Activated CD8-positive, alpha-beta T cell treated with anti-CD3 and anti-CD28 coated beads for 36 hours (primary cell): ENCODE results near the gene ARHGAP30. TPM values are rescaled to one million over a fixed set of nuclear protein-coding genes. Genes with fewer than 3 reads are reported as not detected.

Experiments used
- ATAC-seq: fragments of 200-7000 bp; cut with Tn5 transposase; one replicate; pipeline ENCODE4 v1.10.0; 2021; ENCODE audit warnings: mild to moderate bottlenecking, moderate library complexity
- CTCF ChIA-PET: fragments of 350-600 bp; sonication (Branson Sonifier 250); formaldehyde crosslinking; loops from one replicate; lab custom pipeline; 2021; ENCODE audit warnings: antibody characterized with exemption; lab: Charles Lee
- POLR2A ChIA-PET: fragments of 350-600 bp; sonication (Branson Sonifier 250); formaldehyde crosslinking; loops from one replicate; lab custom pipeline; 2021; ENCODE audit warnings: antibody characterized with exemption; lab: Charles Lee
- DNase-seq: peaks from one replicate; pipeline ENCODE4 v3.0.0-alpha.2; 2020
- H3K27ac Mint-ChIP-seq: one replicate; pipeline ENCODE4 v1.8.0; 2021; ENCODE audit warnings: mild to moderate bottlenecking, mixed read lengths
- H3K27me3 Mint-ChIP-seq: one replicate; pipeline ENCODE4 v1.8.0; 2021; ENCODE audit warnings: mixed read lengths
- H3K36me3 Mint-ChIP-seq: one replicate; pipeline ENCODE4 v1.8.0; 2021; ENCODE audit warnings: low read depth, mixed read lengths
- H3K4me1 Mint-ChIP-seq: one replicate; pipeline ENCODE4 v1.8.0; 2021; ENCODE audit warnings: low read depth, mixed read lengths
- H3K4me3 Mint-ChIP-seq: one replicate; pipeline ENCODE4 v1.8.0; 2021; ENCODE audit warnings: mild to moderate bottlenecking, moderate library complexity, mixed read lengths
- H3K9me3 Mint-ChIP-seq: one replicate; pipeline ENCODE4 v1.8.0; 2021; ENCODE audit warnings: mixed read lengths
- intact Hi-C: fragments of 100-400 bp; cut with micrococcal nuclease; formaldehyde crosslinking; loops from one replicate; pipeline ENCODE4 v1.10.0; 2022
- total RNA-seq, 2 experiments: library from RNA; stranded (reverse); gene quantifications; one replicate each; pipeline ENCODE4 v1.2.3, GENCODE V29; 2021
- TF ChIP-seq, protein P1 (sequence below): fragments of 200-600 bp; IDR thresholded peaks from one replicate; pipeline ENCODE4 v1.8.0; 2022; ENCODE audit warnings: antibody characterized with exemption, mild to moderate bottlenecking

The ARHGAP30 gene
- total RNA-seq, 2 experiments from 2014 or later = 174 to 175 TPM

DNA sequence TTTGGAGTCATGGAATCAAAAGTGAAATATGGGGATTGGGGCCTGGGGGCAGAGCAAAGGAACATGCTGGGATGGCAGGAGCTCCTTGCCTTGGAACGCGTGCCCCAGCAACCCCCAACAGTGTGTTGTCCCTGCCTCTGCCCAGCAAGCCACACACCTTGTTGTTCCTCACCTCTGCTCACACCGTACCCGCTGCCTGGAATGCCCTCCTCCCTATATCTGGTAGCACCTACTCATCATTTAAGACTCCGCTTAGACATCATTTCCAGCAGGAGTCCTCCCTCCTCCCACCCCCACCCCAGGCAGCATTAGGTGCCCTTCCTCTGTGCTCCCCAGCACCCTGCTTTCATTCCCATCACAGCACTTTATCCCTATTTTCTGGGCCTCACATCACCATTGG lies 11.8 kb upstream of the ARHGAP30 start:
- intact Hi-C loops = no loop called here
- DNase-seq = no peak
- Mint-ChIP-seq H3K4me3 (no peak overlapping the region), H3K27me3 (no peaks in the 10 kb centered on the region), H3K4me1 (no peaks in the 10 kb centered on the region), H3K9me3 (no peaks in the 10 kb centered on the region), H3K27ac (no peak overlapping the region), H3K36me3 (no peaks in the 10 kb centered on the region)
- ChIA-PET POLR2A (interaction anchor here (1.3 kb wide), 1 partner anchor 9 kb away, joined by 6 read pairs; no protein-coding TSS in a partner anchor), CTCF (interaction anchor here (1.2 to 1.5 kb wide), 2 partner anchors 11 to 16 kb away, joined by 4 to 7 read pairs; no protein-coding TSS in a partner anchor)
- TF ChIP-seq, protein P1, sequence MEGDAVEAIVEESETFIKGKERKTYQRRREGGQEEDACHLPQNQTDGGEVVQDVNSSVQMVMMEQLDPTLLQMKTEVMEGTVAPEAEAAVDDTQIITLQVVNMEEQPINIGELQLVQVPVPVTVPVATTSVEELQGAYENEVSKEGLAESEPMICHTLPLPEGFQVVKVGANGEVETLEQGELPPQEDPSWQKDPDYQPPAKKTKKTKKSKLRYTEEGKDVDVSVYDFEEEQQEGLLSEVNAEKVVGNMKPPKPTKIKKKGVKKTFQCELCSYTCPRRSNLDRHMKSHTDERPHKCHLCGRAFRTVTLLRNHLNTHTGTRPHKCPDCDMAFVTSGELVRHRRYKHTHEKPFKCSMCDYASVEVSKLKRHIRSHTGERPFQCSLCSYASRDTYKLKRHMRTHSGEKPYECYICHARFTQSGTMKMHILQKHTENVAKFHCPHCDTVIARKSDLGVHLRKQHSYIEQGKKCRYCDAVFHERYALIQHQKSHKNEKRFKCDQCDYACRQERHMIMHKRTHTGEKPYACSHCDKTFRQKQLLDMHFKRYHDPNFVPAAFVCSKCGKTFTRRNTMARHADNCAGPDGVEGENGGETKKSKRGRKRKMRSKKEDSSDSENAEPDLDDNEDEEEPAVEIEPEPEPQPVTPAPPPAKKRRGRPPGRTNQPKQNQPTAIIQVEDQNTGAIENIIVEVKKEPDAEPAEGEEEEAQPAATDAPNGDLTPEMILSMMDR = no peak
- ATAC-seq = no peak

GRCh38 chr1:161080441-161081405 lies 11.0 kb upstream of the ARHGAP30 start:
- TF ChIP-seq, protein P1 = no peak
- Mint-ChIP-seq H3K27ac (no peak overlapping the region), H3K36me3 (no peaks in the 10 kb centered on the region), H3K9me3 (no peaks in the 10 kb centered on the region), H3K27me3 (no peaks in the 10 kb centered on the region), H3K4me3 (no peak overlapping the region), H3K4me1 (no peaks in the 10 kb centered on the region)
- ChIA-PET POLR2A (interaction anchor here (1.7 kb wide), 2 partner anchors 10 to 19 kb away, joined by 4 read pairs; no protein-coding TSS in a partner anchor), CTCF (interaction anchor here (1.5 kb wide), 1 partner anchor 17 kb away, joined by 7 read pairs; no protein-coding TSS in a partner anchor)
- ATAC-seq (no peak), DNase-seq (no peak)
- intact Hi-C loops = no loop called here

DNA sequence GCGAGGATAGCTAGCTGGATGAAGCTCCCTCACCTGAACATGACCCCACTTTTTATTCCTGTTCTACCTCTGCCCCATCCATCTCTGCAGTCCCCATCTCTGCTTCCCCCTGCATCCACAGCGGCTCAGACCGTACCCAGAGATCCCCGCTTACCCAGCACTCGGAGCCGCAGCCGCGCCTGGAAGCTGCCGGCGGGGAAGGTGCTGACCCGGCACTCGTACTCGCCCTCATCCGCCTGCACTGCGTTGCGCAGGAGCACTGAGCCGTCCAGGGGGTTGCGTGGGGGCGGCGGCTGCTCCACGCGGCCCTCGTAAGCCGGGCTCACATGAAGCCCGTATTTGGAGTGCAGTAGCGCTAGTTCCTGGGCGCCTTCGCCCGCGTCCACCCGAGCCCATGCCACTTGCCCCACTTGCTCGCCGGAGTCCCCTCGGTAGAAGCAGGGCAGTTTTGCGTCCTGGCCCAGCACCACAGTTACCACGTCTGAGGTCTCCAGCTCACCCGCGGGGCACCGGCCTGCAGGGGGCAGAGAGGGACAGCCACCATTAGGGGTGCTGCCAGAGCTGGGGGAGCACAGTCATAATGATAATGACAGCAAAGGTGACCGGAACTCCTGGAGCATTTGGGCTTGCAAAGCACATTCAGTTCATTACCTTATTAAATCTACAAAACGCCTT lies 9.9 kb upstream of the ARHGAP30 start:
- DNase-seq (no peak), ATAC-seq (no peak)
- intact Hi-C loops = no loop called here
- no peaks in the 10 kb centered on the region for H3K4me1 Mint-ChIP-seq
- CTCF ChIA-PET = interaction anchor here (0.8 to 1.4 kb wide), 2 partner anchors 18 to 21 kb away, joined by 3 to 12 read pairs; partner anchors contain the start of gene KLHDC9
- H3K36me3 Mint-ChIP-seq = no peaks in the 10 kb centered on the region
- H3K9me3 Mint-ChIP-seq = no peaks in the 10 kb centered on the region
- TF ChIP-seq, protein P1 = no peak
- H3K27ac Mint-ChIP-seq = no peak overlapping the region
- H3K4me3 Mint-ChIP-seq = no peak overlapping the region
- POLR2A ChIA-PET = interaction anchor here (0.5 to 1.7 kb wide), 3 partner anchors 9 to 20 kb away, joined by 3 to 4 read pairs (median 4); no protein-coding TSS in a partner anchor
- no peaks in the 10 kb centered on the region for H3K27me3 Mint-ChIP-seq

DNA sequence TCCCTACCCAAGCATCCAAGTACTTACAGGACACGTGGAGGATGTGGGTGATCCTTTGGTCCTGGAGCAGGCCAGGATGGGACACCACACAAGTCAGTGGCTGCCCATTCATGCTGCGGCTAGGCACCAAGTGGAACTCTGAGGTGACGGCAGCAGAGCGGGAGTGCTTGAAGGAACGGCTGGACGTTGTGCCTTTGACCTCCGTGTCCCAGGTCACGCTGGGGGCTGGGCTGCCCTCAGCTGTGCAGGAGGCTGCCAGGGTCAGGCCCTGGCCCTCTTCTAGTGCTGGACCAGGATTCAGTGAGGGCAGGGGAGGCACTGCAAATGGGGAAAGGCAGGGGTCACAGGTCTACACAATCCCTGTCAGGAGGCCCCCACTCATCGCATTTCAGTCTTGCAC lies 7.7 kb upstream of the ARHGAP30 start:
- DNase-seq (no peak), ATAC-seq (no peak)
- intact Hi-C loops = no loop called here
- Mint-ChIP-seq H3K9me3 (no peaks in the 10 kb centered on the region), H3K27ac (no peak overlapping the region), H3K4me1 (peaks cover 3% of the 10 kb centered on the region), H3K4me3 (no peak overlapping the region), H3K27me3 (no peaks in the 10 kb centered on the region), H3K36me3 (no peaks in the 10 kb centered on the region)
- POLR2A ChIA-PET = interaction anchor here (1.3 kb wide), 1 partner anchor 21 kb away, joined by 3 read pairs; the partner anchor contains the start of gene KLHDC9
- TF ChIP-seq, protein P1 = no peak
- CTCF ChIA-PET = interaction anchor here (1.6 to 1.7 kb wide), 2 partner anchors 9 to 20 kb away, joined by 3 to 6 read pairs; no protein-coding TSS in a partner anchor
